Endothelial cell of coronary artery (primary cell): Measurements from ENCODE around the gene COL1A2. TPM values are rescaled to one million over a fixed set of nuclear protein-coding genes. Genes with fewer than 3 reads are reported as not detected.

ENCODE experiments used
- total RNA-seq: library from RNA; depleted of rRNA; stranded (reverse); fragments of >200 nt; gene quantifications from 2 replicates; pipeline ENCODE4 v1.2.3, GENCODE V29; 2014

Gene COL1A2
- 2.6 and 1,191 TPM in 2 replicates for total RNA-seq

GRCh38 chr7:94394437-94395140, at the start of gene COL1A2:
COL1A2 (plus strand) TSS chr7:94394895; CDS start chr7:94395032, 137 bp downstream.

Other genes starting within 250 kb of the COL1A2 start
- 14.2 and 14.4 TPM in 2 replicates for gene CASD1, start 114.9 kb downstream of the COL1A2 start, total RNA-seq